ENCODE results near the gene PAX8. TPM values are rescaled to one million over a fixed set of nuclear protein-coding genes. Genes with fewer than 3 reads are reported as not detected.

Gene PAX8
- total RNA-seq, 2 experiments from 2014 or later = 0.36 to 0.52 TPM

GRCh38 chr2:113276216-113276760 lies 2.4 kb downstream of the PAX8 start:
- Mint-ChIP-seq H3K9me3 (no peaks in the 10 kb centered on the region), H3K4me1 (ENCODE audit: low read depth) (peaks cover 40% of the 10 kb centered on the region), H3K4me3 (peak overlapping the region; percentile 11), H3K27ac (no peak overlapping the region), H3K27me3 (peaks cover 83% of the 10 kb centered on the region), H3K36me3 (ENCODE audit: low read depth) (no peaks in the 10 kb centered on the region)
- no peak overlapping the region for H3K27ac ChIP-seq (ENCODE audit: low read depth in 1 of 2, low read length in 2 of 2)
- DNase-seq (no peak), ATAC-seq (ENCODE audit: poor library complexity) (no peak)
- POLR2A ChIA-PET = interaction anchor here (1.4 to 2.2 kb wide), 2 partner anchors 12 to 25 kb away, joined by 4 to 8 read pairs; no protein-coding TSS in a partner anchor
- no peak overlapping the region for H3K4me3 ChIP-seq (ENCODE audit: low read length)
- CTCF ChIA-PET = interaction anchor here (1.1 to 1.6 kb wide), 2 partner anchors 27 to 114 kb away, joined by 3 to 4 read pairs; no protein-coding TSS in a partner anchor
- no peak for TF ChIP-seq CTCF (IDR thresholded peaks at IDR 0.05)
- no peaks in the 10 kb centered on the region for H3K36me3 ChIP-seq (ENCODE audit: insufficient read depth, low read length)
- H3K27me3 ChIP-seq (ENCODE audit: control insufficient read depth in 1 of 2, insufficient read depth in 2 of 2, low read length in 2 of 2) = peaks cover 54 to 83% of the 10 kb centered on the region in 2 experiments
- peaks cover 0 to 21% of the 10 kb centered on the region in 2 experiments for H3K9me3 ChIP-seq (ENCODE audit: control insufficient read depth in 1 of 2, insufficient read depth in 1 of 2, low read length in 2 of 2)
- peaks cover 33% of the 10 kb centered on the region for H3K4me1 ChIP-seq (ENCODE audit: insufficient read depth, low read length)
- intact Hi-C loops (cut with DNase I, micrococcal nuclease) = no loop called here

GRCh38 chr2:113275556-113276215 lies 3.0 kb downstream of the PAX8 start:
- Histone ChIP-seq H3K9me3 (ENCODE audit: control insufficient read depth in 1 of 2, insufficient read depth in 1 of 2, low read length in 2 of 2) (peaks cover 0 to 21% of the 10 kb centered on the region in 2 experiments), H3K27ac (ENCODE audit: low read depth in 1 of 2, low read length in 2 of 2) (no peak overlapping the region), H3K27me3 (ENCODE audit: control insufficient read depth in 1 of 2, insufficient read depth in 2 of 2, low read length in 2 of 2) (peaks cover 56 to 88% of the 10 kb centered on the region in 2 experiments), H3K4me3 (ENCODE audit: low read length) (no peak overlapping the region), H3K4me1 (ENCODE audit: insufficient read depth, low read length) (peaks cover 33% of the 10 kb centered on the region), H3K36me3 (ENCODE audit: insufficient read depth, low read length) (no peaks in the 10 kb centered on the region)
- Mint-ChIP-seq H3K36me3 (ENCODE audit: low read depth) (no peaks in the 10 kb centered on the region), H3K4me3 (no peak overlapping the region), H3K27ac (no peak overlapping the region), H3K9me3 (no peaks in the 10 kb centered on the region), H3K27me3 (peaks cover 81% of the 10 kb centered on the region), H3K4me1 (ENCODE audit: low read depth) (peaks cover 40% of the 10 kb centered on the region)
- ATAC-seq (ENCODE audit: poor library complexity) (no peak), DNase-seq (no peak)
- CTCF ChIA-PET = interaction anchor here (1.1 to 1.6 kb wide), 2 partner anchors 26 to 115 kb away, joined by 3 to 4 read pairs; no protein-coding TSS in a partner anchor
- TF ChIP-seq CTCF (IDR thresholded peaks at IDR 0.05) = no peak
- POLR2A ChIA-PET = interaction anchor here (1.4 to 2.2 kb wide), 2 partner anchors 11 to 24 kb away, joined by 4 to 8 read pairs; no protein-coding TSS in a partner anchor
- intact Hi-C loops (cut with DNase I, micrococcal nuclease) = no loop called here

- no peak overlapping the region for H3K27ac Mint-ChIP-seq
- no peaks in the 10 kb centered on the region for H3K36me3 ChIP-seq (ENCODE audit: insufficient read depth, low read length)
- no peaks in the 10 kb centered on the region for H3K36me3 Mint-ChIP-seq (ENCODE audit: low read depth)
- CTCF ChIA-PET = no interaction called here
- H3K4me1 ChIP-seq (ENCODE audit: insufficient read depth, low read length) = peaks cover 33% of the 10 kb centered on the region
- TF ChIP-seq CTCF (IDR thresholded peaks at IDR 0.05) = no peak
- no peak overlapping the region for H3K4me3 ChIP-seq (ENCODE audit: low read length)
- POLR2A ChIA-PET = no interaction called here
- intact Hi-C loops (cut with DNase I, micrococcal nuclease) = no loop called here
- H3K27me3 ChIP-seq (ENCODE audit: control insufficient read depth in 1 of 2, insufficient read depth in 2 of 2, low read length in 2 of 2) = peaks cover 56 to 85% of the 10 kb centered on the region in 2 experiments
- peaks cover 40% of the 10 kb centered on the region for H3K4me1 Mint-ChIP-seq (ENCODE audit: low read depth)
- peaks cover 0 to 21% of the 10 kb centered on the region in 2 experiments for H3K9me3 ChIP-seq (ENCODE audit: control insufficient read depth in 1 of 2, insufficient read depth in 1 of 2, low read length in 2 of 2)
- H3K4me3 Mint-ChIP-seq = no peak overlapping the region
- no peak overlapping the region for H3K27ac ChIP-seq (ENCODE audit: low read depth in 1 of 2, low read length in 2 of 2)
- no peak for DNase-seq
- peaks cover 79% of the 10 kb centered on the region for H3K27me3 Mint-ChIP-seq
- no peak for ATAC-seq (ENCODE audit: poor library complexity)
- no peaks in the 10 kb centered on the region for H3K9me3 Mint-ChIP-seq
Measured at GRCh38 chr2:113274432-113274831, 4.3 kb downstream of the PAX8 start.
